H1 (cell line): Measurements from ENCODE around the gene IL1RL1. TPM values are rescaled to one million over a fixed set of nuclear protein-coding genes. Genes with fewer than 3 reads are reported as not detected.

Experiments
- CTCF ChIA-PET: fragments of 300-600 bp; sonication (Branson Sonifier 250); formaldehyde crosslinking; loops from one replicate; lab custom pipeline; 2021; ENCODE audit not compliant: partially characterized antibody; lab: Charles Lee
- POLR2A ChIA-PET: fragments of 300-600 bp; sonication (Branson Sonifier 250); formaldehyde crosslinking; loops from one replicate; lab custom pipeline; 2021; ENCODE audit warnings: inconsistent platforms; ENCODE audit not compliant: partially characterized antibody; lab: Charles Lee
- DNase-seq, 2 experiments: peaks; one replicate each; pipeline versions ENCODE4 v3.0.0 to v3.0.0-alpha.2; 2010 to 2022; ENCODE audit warnings: low spot score in 2 of 2, low read depth in 1 of 2, mixed read lengths in 1 of 2
- FAIRE-seq: peaks from 2 replicates; lab custom pipeline; 2011; peaks lifted over from hg19 to GRCh38; lab: Jason Lieb, UNC
- H2AFZ ChIP-seq: 2 replicates; pipeline ENCODE4 v1.8.1; 2012; ENCODE audit warnings: low read length, inconsistent platforms
- H2AK5ac ChIP-seq: 2 replicates; pipeline ENCODE4 v1.6.1; 2013; ENCODE audit warnings: low read depth, low read length
- H2BK120ac ChIP-seq: replicated peaks from 2 replicates; pipeline ENCODE3; 2013; ENCODE audit warnings: low read depth, low read length, inconsistent platforms
- H2BK12ac ChIP-seq: 2 replicates; pipeline ENCODE4 v1.6.1; 2013; ENCODE audit warnings: low read depth, low read length
- H2BK15ac ChIP-seq: 2 replicates; pipeline ENCODE4 v1.6.1; 2013; ENCODE audit warnings: low read length
- H2BK20ac ChIP-seq: 2 replicates; pipeline ENCODE4 v1.6.1; 2013; ENCODE audit warnings: low read length
- H2BK5ac ChIP-seq: 2 replicates; pipeline ENCODE4 v1.6.1; 2013; ENCODE audit warnings: low read depth, low read length
- H3K14ac ChIP-seq: 2 replicates; pipeline ENCODE4 v1.6.1; 2013; ENCODE audit warnings: inconsistent platforms; ENCODE audit not compliant: insufficient read length
- H3K18ac ChIP-seq: 2 replicates; pipeline ENCODE4 v1.6.1; 2013; ENCODE audit warnings: low read length; ENCODE audit errors: extremely low read depth
- H3K23ac ChIP-seq: 2 replicates; pipeline ENCODE4 v1.6.1; 2013; ENCODE audit warnings: inconsistent platforms; ENCODE audit not compliant: insufficient read length
- H3K23me2 ChIP-seq: 2 replicates; pipeline ENCODE4 v1.6.1; 2013; ENCODE audit warnings: low read depth, low read length
- H3K27ac ChIP-seq: 2 replicates; pipeline ENCODE4 v1.6.1; 2011; ENCODE audit warnings: low read depth, low read length, inconsistent platforms
- H3K27me3 ChIP-seq, 4 experiments: replicated peaks in 1 of 4; 1 replicate in 1 of 4; 2 replicates in 3 of 4; pipeline versions ENCODE4 v1.6.1 to v1.8.1; 2011 to 2013; ENCODE audit warnings: low read length in 3 of 4, mild to moderate bottlenecking in 3 of 4, inconsistent platforms in 2 of 4, mixed read lengths in 2 of 4, moderate library complexity in 1 of 4; ENCODE audit not compliant: control insufficient read depth in 3 of 4, insufficient read depth in 3 of 4; ENCODE audit errors: extremely low read depth in 1 of 4
- H3K36me3 ChIP-seq, 4 experiments: 2 replicates each; pipeline versions ENCODE4 v1.6.1 to v1.8.1; 2011 to 2013; ENCODE audit warnings: mild to moderate bottlenecking in 4 of 4, low read length in 3 of 4, moderate library complexity in 2 of 4, control low read depth in 1 of 4, inconsistent platforms in 1 of 4; ENCODE audit not compliant: insufficient read depth in 4 of 4, control insufficient read depth in 2 of 4
- H3K4ac ChIP-seq: replicated peaks from 2 replicates; pipeline ENCODE3; 2013; ENCODE audit warnings: low read length, low read depth, mixed read lengths, inconsistent platforms; ENCODE audit not compliant: insufficient read length
- H3K4me1 ChIP-seq, 4 experiments: replicated peaks in 1 of 4; 1 replicate in 1 of 4; 2 replicates in 3 of 4; pipeline versions ENCODE4 v1.6.1 to v1.8.1; 2011 to 2013; ENCODE audit warnings: low read length in 3 of 4, inconsistent platforms in 2 of 4, mixed read lengths in 1 of 4; ENCODE audit not compliant: insufficient read depth in 4 of 4, control insufficient read depth in 3 of 4
- H3K4me2 ChIP-seq, 2 experiments: 2 replicates each; pipeline versions ENCODE4 v1.6.1 to v1.8.1; 2011 to 2013; ENCODE audit warnings: low read depth in 2 of 2, low read length in 2 of 2, control low read depth in 1 of 2, inconsistent platforms in 1 of 2, mild to moderate bottlenecking in 1 of 2; ENCODE audit not compliant: insufficient read depth in 1 of 2
- H3K4me3 ChIP-seq, 4 experiments: fragments of 200-600, 300-600 bp in 1 of 4; sonication (generic), shearing (Covaris generic), sonication (Bioruptor Twin) in 1 of 4; 2 replicates each; pipeline versions ENCODE4 v1.5.1 to v1.8.1; 2011 to 2016; ENCODE audit warnings: low read length in 4 of 4, low read depth in 3 of 4, control low read depth in 2 of 4, inconsistent platforms in 2 of 4, mild to moderate bottlenecking in 2 of 4, mixed read lengths in 1 of 4, moderate library complexity in 1 of 4; ENCODE audit not compliant: insufficient read depth in 2 of 4; ENCODE audit errors: extremely low read depth in 1 of 4
- H3K56ac ChIP-seq: replicated peaks from 2 replicates; pipeline ENCODE3; 2013; ENCODE audit warnings: low read depth, mild to moderate bottlenecking, mixed read lengths, low read length, inconsistent platforms; ENCODE audit not compliant: insufficient read length
- H3K79me1 ChIP-seq: 2 replicates; pipeline ENCODE4 v1.6.1; 2013; ENCODE audit warnings: low read depth, low read length, control low read depth
- H3K79me2 ChIP-seq, 2 experiments: 2 replicates each; pipeline versions ENCODE4 v1.6.1 to v1.8.1; 2012 to 2013; ENCODE audit warnings: low read length in 2 of 2, mild to moderate bottlenecking in 2 of 2, inconsistent platforms in 1 of 2; ENCODE audit not compliant: insufficient read depth in 2 of 2, control insufficient read depth in 1 of 2
- H3K9ac ChIP-seq, 4 experiments: replicated peaks in 1 of 4; 1 replicate in 1 of 4; 2 replicates in 3 of 4; pipeline versions ENCODE4 v1.6.1 to v1.8.1; 2011 to 2013; ENCODE audit warnings: low read depth in 3 of 4, low read length in 3 of 4, control low read depth in 2 of 4, mild to moderate bottlenecking in 2 of 4, moderate library complexity in 2 of 4, inconsistent platforms in 1 of 4; ENCODE audit errors: extremely low read depth in 1 of 4
- H3K9me3 ChIP-seq, 2 experiments: 2 replicates each; pipeline versions ENCODE4 v1.6.1 to v1.8.1; 2012 to 2013; ENCODE audit warnings: mild to moderate bottlenecking in 2 of 2, moderate library complexity in 2 of 2, control low read depth in 1 of 2, inconsistent platforms in 1 of 2, low read depth in 1 of 2, low read length in 1 of 2, mixed read lengths in 1 of 2; ENCODE audit not compliant: insufficient read depth in 2 of 2
- H4K20me1 ChIP-seq, 2 experiments: replicated peaks in 1 of 2; 2 replicates each; pipeline versions ENCODE3 to v1.8.1; 2011 to 2013; ENCODE audit warnings: inconsistent platforms in 2 of 2, low read length in 2 of 2, mild to moderate bottlenecking in 1 of 2; ENCODE audit not compliant: insufficient read depth in 2 of 2, control insufficient read depth in 1 of 2
- H4K5ac ChIP-seq: 2 replicates; pipeline ENCODE4 v1.6.1; 2013; ENCODE audit warnings: low read length, low read depth, mixed read lengths, inconsistent platforms; ENCODE audit not compliant: insufficient read length
- H4K8ac ChIP-seq: 2 replicates; pipeline ENCODE4 v1.8.0; 2013; ENCODE audit warnings: mild to moderate bottlenecking, moderate library complexity, low read length, inconsistent platforms; ENCODE audit not compliant: insufficient read depth; ENCODE audit errors: extremely low read depth
- H4K91ac ChIP-seq: replicated peaks from 2 replicates; pipeline ENCODE3; 2013; ENCODE audit warnings: low read length, mixed read lengths, inconsistent platforms; ENCODE audit not compliant: insufficient read length
- ATF2 ChIP-seq: IDR thresholded peaks from 2 replicates; pipeline ENCODE4 v1.6.1; 2012; ENCODE audit warnings: low read length, inconsistent platforms
- CTBP2 ChIP-seq: IDR thresholded peaks from 2 replicates; pipeline ENCODE4 v1.7.0; 2011; ENCODE audit warnings: borderline replicate concordance, mild to moderate bottlenecking, moderate library complexity, mixed read lengths, low read length; ENCODE audit not compliant: insufficient read depth, insufficient read length
- JUN ChIP-seq: IDR thresholded peaks from 2 replicates; pipeline ENCODE4 v1.6.1; 2011; ENCODE audit warnings: low read depth, mild to moderate bottlenecking, improper control_type of control experiment, low read length
- KDM1A ChIP-seq: fragments of 200-600, 300-600 bp; sonication (generic); IDR thresholded peaks from 2 replicates; pipeline ENCODE4 v1.7.1; 2016; ENCODE audit warnings: mild to moderate bottlenecking, low read length, borderline replicate concordance
- WGBS, 2 experiments: shearing (Covaris generic) in 1 of 2; methylation state at CpG; one replicate each; pipeline versions ENCODE4 v1.1.6 to v1.1.7; 2013 to 2015; ENCODE audit warnings: low lambda C conversion rate in 2 of 2, mixed read lengths in 2 of 2, inconsistent platforms in 1 of 2, low coverage in 1 of 2, missing lambda C conversion rate in 1 of 2; ENCODE audit not compliant: insufficient replicate concordance in 2 of 2, insufficient coverage in 1 of 2, insufficient read length in 1 of 2; ENCODE audit errors: extremely low coverage in 1 of 2, missing lambda C conversion rate in 1 of 2; 5-methylcytosine and 5-hydroxymethylcytosine counted together
- polyA plus RNA-seq, 7 experiments: library from polyadenylated mRNA; depleted of rRNA in 3 of 7; stranded (reverse) in 5 of 7; unstranded in 2 of 7; fragments of >200 nt in 5 of 7; fragments of 200-250 nt in 2 of 7; gene quantifications; 1 replicate in 5 of 7; 2 replicates in 1 of 7; 4 replicates in 1 of 7; pipeline versions ENCODE4 v1.2.1 to v1.2.3, GENCODE V29; 2011 to 2013; ENCODE audit warnings: missing spikeins in 2 of 7, mixed read lengths in 2 of 7
- total RNA-seq: library from RNA; stranded (reverse); fragmentation: NEBNext Ultra II Directional; extraction: Animal tissue kit (Norgen Biotek cat#: 25700); gene quantifications from 2 replicates; pipeline ENCODE4 v1.2.1, GENCODE V29; 2021

Gene IL1RL1
- total and polyA plus RNA-seq, 2 of the 8 experiments (the other 6 are each of a cell fraction or from before 2014, with no cell fraction given): not detected

- Histone ChIP-seq H3K23ac (no peak overlapping the region), H3K79me2 (no peaks in the 10 kb centered on the region), H3K4me1 (no peaks in the 10 kb centered on the region), H2BK15ac (no peak overlapping the region), H3K9ac (no peak overlapping the region), H4K20me1 (no peaks in the 10 kb centered on the region), H2AK5ac (no peak overlapping the region), H2BK5ac (no peak overlapping the region), H3K4me2 (no peak overlapping the region), H3K27ac (no peak overlapping the region), H3K9me3 (no peaks in the 10 kb centered on the region), H4K8ac (no peak overlapping the region), H2BK120ac (no peak overlapping the region), H3K56ac (no peak overlapping the region), H2BK20ac (no peak overlapping the region), H4K91ac (no peak overlapping the region), H4K5ac (no peak overlapping the region), H3K36me3 (no peaks in the 10 kb centered on the region), H2AFZ (no peak overlapping the region), H3K18ac (no peak overlapping the region), H2BK12ac (no peak overlapping the region), H3K4me3 (no peak overlapping the region), H3K79me1 (no peaks in the 10 kb centered on the region), H3K23me2 (no peaks in the 10 kb centered on the region), H3K27me3 (peaks cover 0 to 1% (median 0%) of the 10 kb centered on the region in 4 experiments; a peak in 1 of 7 replicates), H3K14ac (no peak overlapping the region), H3K4ac (no peak overlapping the region)
- FAIRE-seq (no peak), DNase-seq (no peak)
- POLR2A ChIA-PET: no interaction called here
- CTCF ChIA-PET: interaction anchor here (1.2 to 1.8 kb wide), 4 partner anchors 18 to 44 kb away, joined by 4 to 5 read pairs (median 4); no protein-coding TSS in a partner anchor
- WGBS, 2 experiments: 92 to 100% methylated on average over 1 of the region's 1 CpG
- TF ChIP-seq CTBP2 (no peak), ATF2 (no peak), JUN (no peak), KDM1A (no peak)
These were observed 27.4 kb upstream of the IL1RL1 start for GRCh38 chr2:102283996-102284395.
